Tongue (tissue), 2 donors: Measurements from ENCODE around the gene DES. TPM values are rescaled to one million over a fixed set of nuclear protein-coding genes. Genes with fewer than 3 reads are reported as not detected.
"Not testable (repeated sequence)": the region's sequence is repeated elsewhere in the genome, so short reads cannot be mapped to it uniquely, and the experiment has no call there.

ENCODE experiments used
- DNase-seq: peaks from one replicate; pipeline ENCODE4 v3.0.0-alpha.2; 2015
- total RNA-seq: library from RNA; depleted of rRNA; stranded (reverse); fragments of >200 nt; gene quantifications from one replicate; pipeline ENCODE4 v1.2.3, GENCODE V29; 2014

The DES gene
- 5,232 TPM for total RNA-seq

- DNase-seq: peak; percentile 93
Observed at GRCh38 chr2:219418155-219419011, at the start of gene DES. Gene DES (plus strand): TSS chr2:219418377. CDS start chr2:219418463, 86 bp downstream.

GRCh38 chr2:219368690-219369191 is 49.4 kb upstream of the DES start:
- DNase-seq: peak; percentile 51

- DNase-seq: peak; percentile 59
Observed at GRCh38 chr2:219369447-219369861, 48.7 kb upstream of the DES start.

GRCh38 chr2:219378163-219378851 is 39.9 kb upstream of the DES start:
- no peak for DNase-seq

GRCh38 chr2:219380926-219381325 is 37.3 kb upstream of the DES start:
- no peak for DNase-seq

- no peak for DNase-seq
Observed at GRCh38 chr2:219381448-219381847, 36.7 kb upstream of the DES start.

GRCh38 chr2:219384083-219384713 is 34.0 kb upstream of the DES start:
- no peak for DNase-seq

- DNase-seq: no peak
Observed at GRCh38 chr2:219384859-219385258, 33.3 kb upstream of the DES start.

- DNase-seq: no peak
Observed at GRCh38 chr2:219385958-219386520, 32.1 kb upstream of the DES start.

GRCh38 chr2:219386532-219387280 is 31.5 kb upstream of the DES start:
- DNase-seq: no peak

- peak; percentile 96 for DNase-seq
Observed at GRCh38 chr2:219387306-219388120, 30.7 kb upstream of the DES start, which contains the start of gene DNPEP. Gene DNPEP (minus strand): TSS chr2:219387912. CDS start chr2:219387794, 118 bp downstream.

- DNase-seq: peak; percentile 99
Observed at GRCh38 chr2:219388121-219388906, 29.9 kb upstream of the DES start.

GRCh38 chr2:219388907-219389156 is 29.3 kb upstream of the DES start:
- DNase-seq: no peak

GRCh38 chr2:219392754-219393153 is 25.4 kb upstream of the DES start:
- DNase-seq: no peak

- DNase-seq: not testable (repeated sequence)
Observed at GRCh38 chr2:219395056-219395455, 23.1 kb upstream of the DES start.

- no peak for DNase-seq
Observed at GRCh38 chr2:219395609-219396008, 22.6 kb upstream of the DES start.

- no peak for DNase-seq
Observed at GRCh38 chr2:219396863-219397457, 21.2 kb upstream of the DES start.

GRCh38 chr2:219398721-219399363 is 19.3 kb upstream of the DES start:
- no peak for DNase-seq
